Measurements from ENCODE around the gene CD47.
A peak's percentile ranks its signal among the peaks of the same experiment; 100 is the strongest.

The CD47 gene

DNA sequence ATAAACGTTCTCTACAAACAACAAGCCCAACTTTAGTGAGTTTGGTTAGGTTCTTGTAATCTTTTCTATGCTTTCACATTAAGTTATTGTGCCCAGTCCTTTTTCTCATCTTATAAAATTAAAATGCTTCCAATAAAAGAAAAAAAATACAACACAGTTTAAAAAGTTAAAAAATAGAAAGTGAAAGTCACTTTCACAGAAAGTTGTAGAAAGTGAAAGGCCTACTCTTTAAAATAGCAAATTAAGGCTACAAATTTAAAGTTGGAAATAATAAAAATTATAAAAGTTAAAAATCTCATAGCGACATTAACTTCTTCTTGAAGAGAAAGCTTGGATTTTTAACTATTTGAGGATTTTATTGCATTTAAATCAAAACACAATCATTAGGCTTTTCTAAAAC is 35.9 kb downstream of the CD47 start:
- no peak overlapping the region for H3K4me3 ChIP-seq (ENCODE audit: low read length)
- TF ChIP-seq, protein P1, sequence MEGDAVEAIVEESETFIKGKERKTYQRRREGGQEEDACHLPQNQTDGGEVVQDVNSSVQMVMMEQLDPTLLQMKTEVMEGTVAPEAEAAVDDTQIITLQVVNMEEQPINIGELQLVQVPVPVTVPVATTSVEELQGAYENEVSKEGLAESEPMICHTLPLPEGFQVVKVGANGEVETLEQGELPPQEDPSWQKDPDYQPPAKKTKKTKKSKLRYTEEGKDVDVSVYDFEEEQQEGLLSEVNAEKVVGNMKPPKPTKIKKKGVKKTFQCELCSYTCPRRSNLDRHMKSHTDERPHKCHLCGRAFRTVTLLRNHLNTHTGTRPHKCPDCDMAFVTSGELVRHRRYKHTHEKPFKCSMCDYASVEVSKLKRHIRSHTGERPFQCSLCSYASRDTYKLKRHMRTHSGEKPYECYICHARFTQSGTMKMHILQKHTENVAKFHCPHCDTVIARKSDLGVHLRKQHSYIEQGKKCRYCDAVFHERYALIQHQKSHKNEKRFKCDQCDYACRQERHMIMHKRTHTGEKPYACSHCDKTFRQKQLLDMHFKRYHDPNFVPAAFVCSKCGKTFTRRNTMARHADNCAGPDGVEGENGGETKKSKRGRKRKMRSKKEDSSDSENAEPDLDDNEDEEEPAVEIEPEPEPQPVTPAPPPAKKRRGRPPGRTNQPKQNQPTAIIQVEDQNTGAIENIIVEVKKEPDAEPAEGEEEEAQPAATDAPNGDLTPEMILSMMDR (IDR thresholded peaks at IDR 0.05; ENCODE audit: insufficient read depth, low read depth, low read length, missing control alignments): no peak
- no peak for DNase-seq (ENCODE audit: low read depth)

DNA sequence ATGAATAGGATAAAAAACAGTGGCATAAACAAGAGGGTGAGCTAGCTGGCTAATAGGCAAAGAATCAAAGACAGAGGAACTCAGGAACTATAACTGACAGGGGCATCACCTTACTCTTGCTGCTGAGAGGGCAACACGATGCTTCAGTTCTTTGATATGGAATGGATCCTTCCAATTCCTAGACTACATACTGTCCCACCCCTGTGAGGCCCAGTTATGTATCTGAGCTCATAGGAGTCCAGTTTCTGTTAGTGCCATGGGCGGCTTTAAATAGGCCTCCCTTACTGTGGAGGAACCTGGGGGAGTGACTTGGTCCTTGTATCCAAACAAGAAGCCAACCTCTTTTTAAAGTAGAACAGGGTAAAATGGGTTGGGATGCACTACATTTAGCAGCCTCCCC is 37.3 kb downstream of the CD47 start:
- H3K4me3 ChIP-seq (ENCODE audit: low read length): no peak overlapping the region
- TF ChIP-seq, protein P1 (IDR thresholded peaks at IDR 0.05; ENCODE audit: insufficient read depth, low read depth, low read length, missing control alignments): no peak
- no peak for DNase-seq (ENCODE audit: low read depth)

DNA sequence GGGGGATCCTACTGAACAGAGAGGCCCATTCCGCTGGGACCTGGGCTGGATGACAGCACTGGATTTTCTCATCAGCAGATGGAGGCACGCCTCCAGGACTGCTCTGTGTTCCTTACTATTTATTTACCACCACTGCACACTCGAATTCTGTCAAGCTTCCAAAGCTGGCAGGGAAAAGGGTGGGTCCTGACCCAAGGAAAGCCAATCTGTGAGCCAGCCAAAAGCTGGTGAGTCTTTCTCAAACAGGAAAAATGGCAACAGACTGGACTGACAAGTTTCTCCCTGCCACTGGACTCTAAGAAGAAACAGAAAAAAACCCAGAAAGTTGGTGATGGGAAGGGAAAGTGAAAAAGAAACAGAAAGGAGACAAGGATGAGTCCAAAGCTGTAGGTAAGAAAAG is 37.8 kb downstream of the CD47 start:
- peak; percentile 78 for DNase-seq (ENCODE audit: low read depth)
- TF ChIP-seq, protein P1 (IDR thresholded peaks at IDR 0.05; ENCODE audit: insufficient read depth, low read depth, low read length, missing control alignments): peak; percentile 5

DNA sequence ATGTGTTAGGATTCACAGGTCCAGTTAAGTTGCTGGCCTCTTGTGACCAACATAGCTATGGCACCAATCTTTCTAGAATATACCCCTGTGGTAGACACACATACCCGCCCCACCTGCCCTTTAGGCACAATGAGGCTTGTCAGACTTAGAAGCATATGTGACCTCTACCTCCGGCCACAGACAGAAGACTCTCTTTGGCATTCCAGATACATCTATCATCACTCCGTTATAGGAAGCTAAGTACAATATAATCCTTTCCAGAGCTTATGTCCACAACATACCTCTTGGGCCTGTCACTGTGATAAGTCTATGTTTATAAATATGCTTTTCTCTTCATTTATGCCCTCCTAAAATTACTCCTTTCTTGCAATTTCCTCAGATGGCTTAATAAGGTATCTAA is 39.8 kb downstream of the CD47 start:
- DNase-seq (ENCODE audit: low read depth): peak; percentile 3
- H3K4me3 ChIP-seq (ENCODE audit: low read length): no peak overlapping the region
- TF ChIP-seq, protein P1 (IDR thresholded peaks at IDR 0.05; ENCODE audit: insufficient read depth, low read depth, low read length, missing control alignments): no peak

More for the DNA sequence above, 37.8 kb downstream of the CD47 start:
- no peak overlapping the region for H3K4me3 ChIP-seq (ENCODE audit: low read length)

DNA sequence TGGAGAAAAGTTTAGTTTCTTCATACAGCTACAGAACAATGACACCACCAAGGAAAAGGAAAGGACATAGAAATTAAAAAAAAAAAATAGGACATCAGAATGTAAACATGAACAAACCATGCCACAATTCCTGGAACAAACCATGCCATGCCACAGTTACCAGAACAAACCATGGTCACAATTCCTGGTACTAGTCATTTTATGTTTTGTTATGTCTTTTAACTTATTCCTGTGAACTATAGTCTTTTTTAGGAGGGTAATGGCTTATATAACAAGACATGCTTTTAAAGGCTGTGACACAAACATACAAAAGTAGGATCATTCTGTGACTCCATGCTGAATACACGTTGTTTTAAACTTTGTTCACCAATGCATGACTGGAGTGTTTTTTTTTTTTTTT is 42.8 kb downstream of the CD47 start:
- H3K4me3 ChIP-seq (ENCODE audit: low read length): no peak overlapping the region
- DNase-seq (ENCODE audit: low read depth): no peak
- TF ChIP-seq, protein P1 (IDR thresholded peaks at IDR 0.05; ENCODE audit: insufficient read depth, low read depth, low read length, missing control alignments): no peak

DNA sequence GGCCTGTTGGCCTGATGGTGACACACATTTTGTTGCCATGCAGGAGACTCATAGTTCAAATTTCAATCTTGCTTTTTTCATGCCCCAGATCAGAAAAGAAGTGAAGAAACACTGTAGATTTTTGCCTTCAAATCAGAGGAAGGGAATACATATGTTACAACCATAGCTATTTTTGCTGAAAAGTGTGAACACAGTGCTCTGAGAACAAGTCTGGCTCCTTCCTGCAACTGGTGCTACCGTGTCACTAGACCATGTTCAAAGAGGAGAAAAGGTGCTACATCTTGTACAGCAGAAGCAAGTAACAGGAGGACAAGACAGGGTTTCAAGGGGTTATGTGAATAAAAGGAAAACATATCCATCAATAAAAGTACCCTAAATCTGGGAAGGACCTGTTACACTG is 44.6 kb downstream of the CD47 start:
- DNase-seq (ENCODE audit: low read depth): no peak
- H3K4me3 ChIP-seq (ENCODE audit: low read length): no peak overlapping the region
- TF ChIP-seq, protein P1 (IDR thresholded peaks at IDR 0.05; ENCODE audit: insufficient read depth, low read depth, low read length, missing control alignments): no peak

DNA sequence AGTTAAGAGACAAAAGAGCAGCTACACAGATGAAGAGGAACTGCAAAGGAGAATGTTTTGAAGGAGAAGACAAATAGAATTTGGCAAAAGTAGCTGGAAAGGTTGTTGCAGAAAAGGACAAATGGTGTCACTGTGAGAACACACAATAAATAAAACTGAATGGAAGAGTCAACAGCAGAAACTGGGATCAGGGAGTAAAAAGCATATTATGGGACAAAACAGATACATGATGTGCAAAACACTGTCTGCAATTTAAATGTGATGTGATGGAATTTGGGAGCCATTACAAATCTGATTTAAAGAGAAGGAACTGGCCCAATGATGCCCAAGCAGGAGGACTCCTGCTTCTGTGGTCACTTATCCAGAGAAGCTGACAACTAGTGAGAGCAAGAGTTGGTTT is 46.1 kb downstream of the CD47 start:
- TF ChIP-seq, protein P1 (IDR thresholded peaks at IDR 0.05; ENCODE audit: insufficient read depth, low read depth, low read length, missing control alignments): no peak

More for the DNA sequence above, 46.1 kb downstream of the CD47 start:
- no peak overlapping the region for H3K4me3 ChIP-seq (ENCODE audit: low read length)
- no peak for DNase-seq (ENCODE audit: low read depth)

All from epithelial cell of esophagus (primary cell).